Activated CD8-positive, alpha-beta memory T cell treated with anti-CD3 and anti-CD28 coated beads, Interleukin-2, amount 50 U/mL, for 4 hours (primary cell): Measurements from ENCODE around the gene PARD3B.

Experiments
- DNase-seq: peaks from one replicate; pipeline ENCODE4 v3.0.0-alpha.2; 2020

Gene PARD3B

GRCh38 chr2:205296959-205297358 is 751.7 kb downstream of the PARD3B start:
- no peak for DNase-seq

GRCh38 chr2:205297368-205297767 is 752.1 kb downstream of the PARD3B start:
- no peak for DNase-seq

GRCh38 chr2:205297846-205298245 is 752.6 kb downstream of the PARD3B start:
- no peak for DNase-seq

- no peak for DNase-seq
These were observed 765.9 kb downstream of the PARD3B start for GRCh38 chr2:205311201-205311600.

- no peak for DNase-seq
These were observed 776.0 kb downstream of the PARD3B start for GRCh38 chr2:205321231-205321630.

- DNase-seq: no peak
These were observed 778.7 kb downstream of the PARD3B start for GRCh38 chr2:205323929-205324328.

- no peak for DNase-seq
These were observed 779.1 kb downstream of the PARD3B start for GRCh38 chr2:205324355-205324754.

GRCh38 chr2:205333351-205333750 is 788.1 kb downstream of the PARD3B start:
- DNase-seq: no peak

GRCh38 chr2:205337274-205337673 is 792.0 kb downstream of the PARD3B start:
- DNase-seq: no peak

- no peak for DNase-seq
These were observed 792.9 kb downstream of the PARD3B start for GRCh38 chr2:205338156-205338555.

GRCh38 chr2:205343103-205343502 is 797.8 kb downstream of the PARD3B start:
- no peak for DNase-seq

- DNase-seq: no peak
These were observed 801.4 kb downstream of the PARD3B start for GRCh38 chr2:205346649-205347048.

- DNase-seq: no peak
These were observed 802.6 kb downstream of the PARD3B start for GRCh38 chr2:205347899-205348298.

- no peak for DNase-seq
These were observed 806.8 kb downstream of the PARD3B start for GRCh38 chr2:205352094-205352493.

GRCh38 chr2:205352593-205352992 is 807.3 kb downstream of the PARD3B start:
- no peak for DNase-seq

- no peak for DNase-seq
These were observed 812.5 kb downstream of the PARD3B start for GRCh38 chr2:205357732-205358131.

- no peak for DNase-seq
These were observed 813.1 kb downstream of the PARD3B start for GRCh38 chr2:205358351-205358815.

- DNase-seq: no peak
These were observed 816.0 kb downstream of the PARD3B start for GRCh38 chr2:205361272-205361671.

- no peak for DNase-seq
These were observed 816.7 kb downstream of the PARD3B start for GRCh38 chr2:205361970-205362369.

- DNase-seq: no peak
These were observed 819.0 kb downstream of the PARD3B start for GRCh38 chr2:205364261-205364660.

GRCh38 chr2:205366336-205367060 is 821.2 kb downstream of the PARD3B start:
- DNase-seq: no peak

GRCh38 chr2:205367331-205367935 is 822.2 kb downstream of the PARD3B start:
- DNase-seq: no peak

- DNase-seq: no peak
These were observed 824.5 kb downstream of the PARD3B start for GRCh38 chr2:205369813-205370212.

- no peak for DNase-seq
These were observed 825.5 kb downstream of the PARD3B start for GRCh38 chr2:205370726-205371125.

GRCh38 chr2:205372141-205372540 is 826.9 kb downstream of the PARD3B start:
- DNase-seq: no peak
